ENCODE measurements around the gene DCP2.

The DCP2 gene

DNA sequence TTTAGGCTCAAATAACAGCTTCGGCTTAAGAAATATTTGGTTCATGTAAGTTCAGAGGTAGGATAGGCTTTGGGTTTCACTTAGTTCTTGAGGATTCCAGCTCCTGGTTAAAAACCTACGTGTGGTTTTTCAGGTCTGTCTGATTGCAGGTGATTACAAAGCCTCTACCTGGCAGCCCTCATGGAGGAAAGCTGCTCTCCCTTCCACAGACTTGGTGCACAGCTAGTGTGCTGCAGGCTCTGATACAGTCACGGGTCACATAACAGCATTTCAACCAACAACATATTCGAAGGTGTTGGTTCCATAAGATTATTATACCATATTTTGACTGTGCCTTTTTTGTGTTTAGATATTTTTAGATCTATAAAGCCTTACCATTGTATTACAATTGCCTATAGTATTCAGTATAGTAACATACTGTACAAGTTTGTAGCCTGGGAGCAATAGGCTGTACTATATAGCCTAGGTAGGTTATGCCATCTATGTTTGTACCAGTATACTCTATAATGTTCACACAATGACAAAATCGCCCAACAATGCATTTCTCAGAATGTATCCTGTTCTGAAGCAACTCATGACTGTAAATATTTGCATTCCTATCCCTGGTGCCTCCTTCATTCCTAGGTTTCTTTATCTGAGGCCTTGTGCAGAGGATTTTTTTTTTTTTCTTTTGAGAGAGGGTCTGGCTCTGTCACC lies 8.0 kb upstream of the DCP2 start:
- DNase-seq, result no peak

GRCh38 chr5:112971276-112971675 lies 5.3 kb upstream of the DCP2 start:
- DNase-seq, result no peak

GRCh38 chr5:112973036-112973435 lies 3.6 kb upstream of the DCP2 start:
- DNase-seq, result no peak

DNA sequence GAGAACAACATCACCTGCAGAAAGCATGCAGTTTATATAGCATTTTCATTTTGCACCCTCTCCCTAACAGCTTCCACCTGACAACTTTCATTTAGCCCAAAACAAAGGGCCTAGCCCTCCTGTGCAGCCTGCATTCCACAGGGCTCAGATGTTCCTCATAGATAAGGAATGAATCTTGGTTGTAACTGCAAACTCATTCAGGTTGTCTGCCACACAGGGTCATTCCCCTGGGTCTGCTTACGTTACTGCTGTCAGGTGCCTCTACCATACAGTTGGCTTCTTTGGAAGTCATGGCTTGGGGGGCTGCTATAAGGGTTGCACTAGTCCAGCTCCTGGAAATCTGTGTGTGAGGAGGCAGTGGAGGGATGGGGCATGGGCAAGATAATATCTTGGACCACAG lies 2.7 kb upstream of the DCP2 start:
- no peak for DNase-seq

DNA sequence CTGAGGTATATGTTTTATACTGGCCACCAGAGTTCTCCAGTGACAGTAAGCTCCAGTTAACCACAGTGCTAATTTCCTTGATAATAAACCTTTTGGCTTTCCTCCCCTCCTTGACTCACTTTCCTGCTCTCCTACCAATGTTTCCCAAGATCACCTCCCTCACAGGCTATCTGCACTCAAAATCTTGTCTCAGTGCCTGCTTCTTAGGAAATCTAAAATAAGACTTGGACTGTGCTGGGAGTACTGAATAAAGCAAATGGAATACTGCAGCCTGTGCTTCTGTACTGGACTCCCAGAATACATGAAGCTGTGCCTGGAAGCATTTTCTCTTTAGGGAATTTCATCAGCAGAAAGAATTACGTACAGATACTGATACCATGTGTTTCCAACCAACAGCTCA lies 1.7 kb upstream of the DCP2 start:
- no peak for DNase-seq

DNA sequence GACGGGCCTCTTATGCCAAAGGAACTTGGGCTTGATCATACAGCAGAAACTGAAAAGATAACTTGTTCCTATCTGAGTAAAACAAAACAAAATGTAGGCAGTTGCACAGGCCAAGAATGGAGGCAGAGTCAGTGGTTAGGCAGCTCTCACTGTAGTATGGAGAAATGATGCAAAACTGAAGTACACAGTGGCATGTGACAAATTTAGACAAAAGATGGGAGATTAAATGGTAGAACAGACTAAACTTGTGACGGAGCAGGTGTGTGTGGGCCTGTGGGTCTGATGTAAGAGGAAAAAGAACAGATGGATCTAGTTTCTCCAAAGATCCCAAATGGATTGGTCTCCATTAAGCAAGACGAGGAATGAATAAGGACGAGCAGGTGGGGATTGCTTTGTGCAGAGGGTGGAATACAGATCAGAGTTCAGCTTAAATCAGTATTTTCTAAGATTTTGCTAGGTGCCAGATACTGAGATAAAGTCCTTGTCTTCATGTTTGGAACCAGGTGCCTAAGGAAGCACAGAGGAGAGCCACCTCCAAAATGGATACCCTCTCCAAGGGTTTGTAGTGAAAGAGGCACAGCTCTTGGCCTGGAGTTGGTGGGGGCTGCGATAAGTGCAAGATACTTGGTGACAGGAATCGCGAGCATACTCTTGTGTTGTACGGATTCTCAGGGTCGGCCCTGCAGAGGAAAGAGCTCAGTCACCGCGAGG lies 722 bp upstream of the DCP2 start:
- no peak for DNase-seq

- DNase-seq, result peak; percentile 16 to 42
These were observed 853 bp downstream of the DCP2 start for GRCh38 chr5:112977440-112977861.

GRCh38 chr5:112978836-112979235 lies 2.2 kb downstream of the DCP2 start:
- peak; percentile 17 to 37 for DNase-seq

GRCh38 chr5:112979723-112980122 lies 3.1 kb downstream of the DCP2 start:
- DNase-seq, result no peak

GRCh38 chr5:112983363-112983762 lies 6.8 kb downstream of the DCP2 start:
- no peak for DNase-seq

GRCh38 chr5:112986224-112986623 lies 9.6 kb downstream of the DCP2 start:
- DNase-seq, result no peak

- DNase-seq, result peak; percentile 62 to 75
These were observed 19.4 kb downstream of the DCP2 start for GRCh38 chr5:112995764-112996618.

DNA sequence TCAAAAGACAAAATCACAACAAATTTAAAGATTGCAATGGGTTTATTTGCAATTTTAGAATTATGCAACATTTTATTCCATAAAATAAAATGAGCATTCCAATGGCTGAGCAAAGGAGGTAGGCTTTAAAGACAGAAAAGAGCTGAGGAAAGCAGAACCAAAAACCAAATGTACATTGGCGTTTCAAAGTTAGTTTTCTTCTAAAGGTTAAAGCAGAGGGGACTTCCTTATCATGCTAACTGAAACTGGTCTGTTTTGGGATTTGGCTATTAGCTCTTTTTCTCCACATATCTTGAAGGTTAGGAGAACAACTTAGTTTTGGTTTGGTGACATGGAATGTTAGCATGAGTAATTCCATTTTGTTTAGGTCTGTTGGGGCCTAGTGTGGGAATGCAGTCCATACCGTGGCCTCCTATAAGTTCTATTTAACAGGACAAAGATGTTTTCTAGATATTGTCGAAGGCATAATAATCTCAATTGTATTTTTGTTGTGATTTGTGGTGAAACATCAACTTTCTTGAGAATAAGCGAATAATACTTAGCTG lies 20.3 kb downstream of the DCP2 start:
- no peak for DNase-seq

- DNase-seq, result no peak
These were observed 21.7 kb downstream of the DCP2 start for GRCh38 chr5:112998296-112998695.

DNA sequence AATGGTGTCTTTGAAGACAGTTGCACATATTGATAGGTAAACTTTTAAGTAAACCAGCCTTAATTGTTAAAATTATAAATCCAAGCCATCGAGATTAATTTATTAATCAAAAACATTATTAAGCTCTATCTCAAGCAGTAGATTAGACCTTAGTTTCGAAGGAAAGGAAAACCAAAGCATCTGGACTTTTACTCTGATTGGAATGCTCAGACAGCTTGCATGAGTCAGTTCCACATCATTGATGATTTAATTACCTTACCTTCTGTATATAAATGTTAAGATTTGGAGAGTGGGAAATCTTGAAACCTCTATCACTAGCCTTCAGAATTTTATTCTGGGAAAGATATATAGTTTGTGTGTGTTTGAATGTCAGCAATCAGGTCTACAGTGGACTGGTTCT lies 23.9 kb downstream of the DCP2 start:
- DNase-seq, result no peak

- no peak for DNase-seq
These were observed 25.8 kb downstream of the DCP2 start for GRCh38 chr5:113002423-113002822.

DNA sequence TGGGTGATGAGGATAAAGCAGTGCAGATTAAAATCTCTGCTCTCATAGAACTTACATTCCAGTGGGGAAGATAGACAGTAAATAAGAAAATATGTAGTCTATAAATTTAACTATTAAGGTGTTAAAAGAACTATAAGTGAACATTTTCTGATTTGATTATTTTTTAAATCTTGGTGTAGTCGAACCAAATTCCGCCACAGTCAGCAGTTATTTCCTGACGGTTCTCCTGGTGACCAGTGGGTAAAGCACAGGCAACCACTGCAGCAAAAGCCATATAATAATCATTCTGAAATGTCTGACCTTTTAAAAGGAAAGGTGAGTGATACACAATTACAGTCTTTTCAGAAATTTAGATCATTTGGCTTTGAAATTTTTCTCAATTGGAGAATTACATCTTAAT lies 27.2 kb downstream of the DCP2 start:
- no peak for DNase-seq

DNA sequence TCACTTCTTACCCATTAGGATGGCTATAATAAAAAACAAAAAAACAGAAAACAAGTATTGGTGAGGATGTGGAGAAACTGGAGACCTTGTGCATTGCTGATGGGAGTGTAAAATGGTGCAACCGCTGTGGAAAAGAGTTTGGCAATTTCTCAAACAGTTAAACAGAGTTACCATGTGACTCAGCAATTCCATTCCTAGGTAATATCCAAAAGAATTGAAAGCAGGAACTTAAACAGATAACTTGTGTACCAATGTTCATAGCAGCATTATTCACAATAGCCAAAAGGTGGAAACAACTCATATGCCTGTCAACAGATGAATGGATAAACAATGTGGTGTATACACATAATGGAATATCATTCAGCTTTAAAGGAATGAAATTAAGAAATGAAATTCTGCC lies 28.9 kb downstream of the DCP2 start:
- DNase-seq, result no peak

GRCh38 chr5:113017881-113018635 lies 41.5 kb downstream of the DCP2 start:
- no peak for DNase-seq

DNA sequence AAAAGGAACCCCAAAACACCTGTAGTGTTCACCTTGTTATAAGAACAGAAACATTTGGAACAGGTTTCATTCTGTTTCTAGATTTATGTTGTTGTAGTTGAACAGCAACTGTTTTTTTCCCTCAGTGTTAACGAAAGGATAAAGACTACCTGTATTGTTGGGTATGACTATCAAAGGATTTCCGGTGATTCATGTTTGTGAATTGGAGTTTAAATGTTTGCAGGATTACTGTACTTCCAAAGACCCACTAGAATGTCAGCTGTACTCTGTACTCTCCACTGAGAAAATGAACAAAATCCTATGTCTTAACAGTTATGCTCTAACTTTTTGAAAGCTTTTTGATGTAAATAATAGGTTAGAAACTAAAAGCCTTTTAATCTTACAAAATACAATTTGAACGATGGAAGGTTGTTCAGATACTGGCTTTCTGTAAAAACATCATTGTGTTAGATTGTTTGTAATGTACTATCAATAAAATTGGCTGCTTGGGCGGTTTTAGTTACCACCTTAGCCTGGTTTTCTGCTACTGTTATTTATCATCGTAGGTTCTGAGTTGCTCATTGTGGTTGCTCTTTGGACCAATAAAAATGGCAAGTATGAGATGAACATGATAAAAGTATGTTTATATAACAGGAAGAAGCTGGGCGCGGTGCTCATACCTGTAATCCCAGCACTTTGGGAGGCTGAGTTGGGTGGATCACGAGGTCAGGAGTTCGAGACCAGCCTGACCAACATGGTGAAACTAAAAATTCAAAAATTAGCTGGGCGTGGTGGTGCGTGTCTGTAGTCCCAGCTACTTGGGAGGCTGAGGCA lies 44.1 kb downstream of the DCP2 start:
- DNase-seq, result no peak

GRCh38 chr5:113022661-113023060 lies 46.1 kb downstream of the DCP2 start:
- DNase-seq, result peak; percentile 19 to 48
